Gastrocnemius medialis (tissue), 4 donors: ENCODE data around the gene TRIM74. TPM values are rescaled to one million over a fixed set of nuclear protein-coding genes. Genes with fewer than 3 reads are reported as not detected.
"Not testable (repeated sequence)": the region's sequence is repeated elsewhere in the genome, so short reads cannot be mapped to it uniquely, and the experiment has no call there.

Source experiments
- ATAC-seq, 2 donors: fragments of 150-250 bp; one replicate each; pipeline ENCODE4 v1.9.1; 2016
- DNase-seq, 2 donors: peaks; one replicate each; pipeline ENCODE4 v3.0.0-alpha.2; 2019
- H3K27ac ChIP-seq, 4 donors: fragments of 200-600 bp; sonication (generic); 1 replicate in 1 of 4; 2 replicates in 3 of 4; pipeline ENCODE4 v1.5.1; 2016 to 2018; ENCODE audit warnings: mild to moderate bottlenecking in 2 of 4, moderate library complexity in 1 of 4
- H3K27me3 ChIP-seq, 3 donors: fragments of 200-600 bp; sonication (generic) in 2 of 3; 1 replicate in 1 of 3; 2 replicates in 2 of 3; pipeline versions ENCODE4 v1.5.1 to v1.6.0; 2016 to 2019; ENCODE audit warnings: mild to moderate bottlenecking in 1 of 3, moderate library complexity in 1 of 3
- H3K36me3 ChIP-seq, 2 donors: fragments of 200-600 bp; sonication (generic) in 1 of 2; one replicate each; pipeline ENCODE4 v1.5.1; 2017 to 2018
- H3K4me1 ChIP-seq, 2 donors: fragments of 200-600 bp; sonication (generic) in 1 of 2; one replicate each; pipeline ENCODE4 v1.5.1; 2016 to 2017; ENCODE audit warnings: mild to moderate bottlenecking in 2 of 2
- H3K4me3 ChIP-seq, 4 donors: fragments of 200-600 bp; sonication (generic) in 3 of 4; 1 replicate in 1 of 4; 2 replicates in 3 of 4; pipeline ENCODE4 v1.5.1; 2016 to 2019; ENCODE audit warnings: mild to moderate bottlenecking in 2 of 4
- H3K9me3 ChIP-seq, 3 donors: fragments of 200-600 bp; sonication (generic) in 2 of 3; 1 replicate in 1 of 3; 2 replicates in 2 of 3; pipeline ENCODE4 v1.5.1; 2016 to 2019
- POLR2A ChIP-seq, 2 donors: fragments of 450-650 bp; IDR thresholded peaks; one replicate each; pipeline ENCODE4 v1.6.1; 2017; ENCODE audit warnings: antibody characterized with exemption in 2 of 2, mild to moderate bottlenecking in 2 of 2, moderate library complexity in 2 of 2
- in situ Hi-C, 4 donors: fragments of 200-750 bp; cut with MboI; loops; one replicate each; pipeline versions ENCODE4 v1.15.0 to v1.8.0; 2017; ENCODE audit warnings: low sequenced_read_pairs in 4 of 4
- intact Hi-C: fragments of 100-400 bp; cut with DNase I; formaldehyde crosslinking; loops from one replicate; pipeline ENCODE4 v1.15.1; 2023; ENCODE audit warnings: low total_unique reads
- total RNA-seq, 4 donors: library from RNA; depleted of rRNA; stranded (reverse); fragments of >200 nt; gene quantifications; one replicate each; pipeline versions ENCODE4 v1.1.0 to v1.2.3, GENCODE V29; 2016

TRIM74 gene
- not detected for total RNA-seq

GRCh38 chr7:72968980-72969516, at the start of gene TRIM74:
TRIM74 (minus strand) TSS chr7:72969466; CDS start chr7:72966157, 3,309 bp downstream.
- H3K9me3 ChIP-seq, H3K4me3 ChIP-seq: not testable (repeated sequence)

GRCh38 chr7:73006491-73006890, 37.2 kb upstream of the TRIM74 start:
- H3K36me3 ChIP-seq, H3K9me3 ChIP-seq, ATAC-seq, H3K27me3 ChIP-seq, DNase-seq, H3K4me1 ChIP-seq, in situ Hi-C loops, intact Hi-C loops: not testable (repeated sequence)
- Histone ChIP-seq H3K27ac (peak overlapping the region in 3 of 4 donors; percentile 64 to 94 (median 88)), H3K4me3 (peak overlapping the region; percentile 24 to 84 (median 47))

More at GRCh38 chr7:72968980-72969516, at the start of gene TRIM74:
- ATAC-seq, H3K4me1 ChIP-seq, intact Hi-C loops, DNase-seq, H3K27me3 ChIP-seq, in situ Hi-C loops, H3K36me3 ChIP-seq, H3K27ac ChIP-seq: not testable (repeated sequence)

GRCh38 chr7:73005693-73006447, 36.6 kb upstream of the TRIM74 start:
- H3K9me3 ChIP-seq, H3K36me3 ChIP-seq, in situ Hi-C loops, H3K27me3 ChIP-seq, intact Hi-C loops, H3K4me1 ChIP-seq: not testable (repeated sequence)
- peak; percentile 87 to 88 for TF ChIP-seq POLR2A (IDR thresholded peaks at IDR 0.05)
- peak overlapping the region; percentile 79 to 94 (median 89) for H3K27ac ChIP-seq
- peak overlapping the region; percentile 58 to 84 (median 70) for H3K4me3 ChIP-seq
- peak; percentile 76 to 84 for DNase-seq
- peak; percentile 96 to 99 for ATAC-seq

GRCh38 chr7:73005356-73005692, 36.1 kb upstream of the TRIM74 start:
- ATAC-seq: peak; percentile 93 to 95
- H3K27me3 ChIP-seq, intact Hi-C loops: not testable (repeated sequence)

GRCh38 chr7:72997887-72998468, 28.7 kb upstream of the TRIM74 start:
- not testable (repeated sequence) for ATAC-seq, H3K36me3 ChIP-seq

More at GRCh38 chr7:73005356-73005692, 36.1 kb upstream of the TRIM74 start:
- H3K4me1 ChIP-seq, H3K36me3 ChIP-seq, H3K9me3 ChIP-seq, in situ Hi-C loops: not testable (repeated sequence)
- Histone ChIP-seq H3K4me3 (peak overlapping the region; percentile 58 to 84 (median 70)), H3K27ac (peak overlapping the region; percentile 79 to 94 (median 89))
- peak; percentile 40 to 82 for DNase-seq

GRCh38 chr7:72997447-72997846, 28.2 kb upstream of the TRIM74 start:
- intact Hi-C loops, H3K27me3 ChIP-seq, H3K4me1 ChIP-seq, DNase-seq, H3K27ac ChIP-seq, H3K36me3 ChIP-seq, in situ Hi-C loops, H3K9me3 ChIP-seq, H3K4me3 ChIP-seq, ATAC-seq: not testable (repeated sequence)

More at GRCh38 chr7:72997887-72998468, 28.7 kb upstream of the TRIM74 start:
- H3K27ac ChIP-seq, intact Hi-C loops, H3K9me3 ChIP-seq, H3K27me3 ChIP-seq, DNase-seq, H3K4me3 ChIP-seq, H3K4me1 ChIP-seq, in situ Hi-C loops: not testable (repeated sequence)

GRCh38 chr7:72995484-72995883, 26.2 kb upstream of the TRIM74 start:
- intact Hi-C loops, in situ Hi-C loops, DNase-seq, H3K27ac ChIP-seq, H3K4me1 ChIP-seq, H3K4me3 ChIP-seq, H3K27me3 ChIP-seq, H3K36me3 ChIP-seq, ATAC-seq, H3K9me3 ChIP-seq: not testable (repeated sequence)

GRCh38 chr7:72990146-72990913, 21.1 kb upstream of the TRIM74 start:
- not testable (repeated sequence) for ATAC-seq, H3K27ac ChIP-seq, DNase-seq

GRCh38 chr7:72982084-72982483, 12.8 kb upstream of the TRIM74 start:
- H3K27ac ChIP-seq, H3K4me3 ChIP-seq, ATAC-seq, intact Hi-C loops, H3K4me1 ChIP-seq, H3K27me3 ChIP-seq, H3K36me3 ChIP-seq, H3K9me3 ChIP-seq, DNase-seq, in situ Hi-C loops: not testable (repeated sequence)

More at GRCh38 chr7:72990146-72990913, 21.1 kb upstream of the TRIM74 start:
- H3K4me3 ChIP-seq, H3K27me3 ChIP-seq, H3K4me1 ChIP-seq, H3K36me3 ChIP-seq, H3K9me3 ChIP-seq, in situ Hi-C loops, intact Hi-C loops: not testable (repeated sequence)

GRCh38 chr7:72980382-72980781, 11.1 kb upstream of the TRIM74 start:
- H3K4me1 ChIP-seq, H3K9me3 ChIP-seq, intact Hi-C loops, DNase-seq, H3K27me3 ChIP-seq, ATAC-seq, H3K4me3 ChIP-seq, H3K27ac ChIP-seq, in situ Hi-C loops, H3K36me3 ChIP-seq: not testable (repeated sequence)

GRCh38 chr7:72976434-72976833, 7.2 kb upstream of the TRIM74 start:
- H3K4me3 ChIP-seq, H3K9me3 ChIP-seq, H3K4me1 ChIP-seq, H3K27ac ChIP-seq, in situ Hi-C loops, H3K27me3 ChIP-seq, ATAC-seq, DNase-seq, intact Hi-C loops, H3K36me3 ChIP-seq: not testable (repeated sequence)
